HepG2 (cell line): ENCODE results near the gene RHBG. TPM values are rescaled to one million over a fixed set of nuclear protein-coding genes. Genes with fewer than 3 reads are reported as not detected.

Source experiments
- ARHGAP35 ChIP-seq: sonication (generic); formaldehyde crosslinking; IDR thresholded peaks from 2 replicates; pipeline ENCODE4 v1.9.0; 2022; ENCODE audit warnings: mild to moderate bottlenecking, inconsistent platforms, moderate library complexity, missing genetic modification reagents, borderline replicate concordance
- BRCA1 ChIP-seq: sonication (generic); formaldehyde crosslinking; IDR thresholded peaks from 2 replicates; pipeline ENCODE4 v1.4.0; 2020; ENCODE audit warnings: missing genetic modification reagents
- DMTF1 ChIP-seq: sonication (generic); formaldehyde crosslinking; IDR thresholded peaks from 2 replicates; pipeline ENCODE4 v1.4.0; 2020; ENCODE audit warnings: mild to moderate bottlenecking, missing genetic modification reagents
- HNF4G ChIP-seq, 2 experiments: sonication (generic) in 1 of 2; formaldehyde crosslinking in 1 of 2; IDR thresholded peaks; 2 replicates each; pipeline versions ENCODE4 v1.4.0 to v1.6.1; 2011 to 2020; ENCODE audit warnings: borderline replicate concordance in 2 of 2, low read depth in 2 of 2, mild to moderate bottlenecking in 2 of 2, low read length in 1 of 2, missing genetic modification reagents in 1 of 2, moderate library complexity in 1 of 2
- HOXA9 ChIP-seq: sonication (generic); formaldehyde crosslinking; IDR thresholded peaks from 2 replicates; pipeline ENCODE4 v1.8.1; 2022; ENCODE audit warnings: missing genetic modification reagents, mild to moderate bottlenecking, moderate library complexity, borderline replicate concordance
- KMT2A ChIP-seq: sonication (generic); formaldehyde crosslinking; IDR thresholded peaks from 2 replicates; pipeline ENCODE4 v1.4.0; 2020; ENCODE audit warnings: missing genetic modification reagents
- NFE2L1 ChIP-seq: sonication (generic); formaldehyde crosslinking; IDR thresholded peaks from 2 replicates; pipeline ENCODE4 v1.4.0; 2020; ENCODE audit warnings: missing genetic modification reagents, mild to moderate bottlenecking, borderline replicate concordance
- PHB2 ChIP-seq: fragments of 450-650 bp; IDR thresholded peaks from 2 replicates; pipeline ENCODE4 v1.6.1; 2018; ENCODE audit not compliant: partially characterized antibody
- SRSF1 ChIP-seq: fragments of 200-400 bp; formaldehyde crosslinking; optimal IDR thresholded peaks from 2 replicates; pipeline ENCODE3; 2017; ENCODE audit warnings: mild to moderate bottlenecking, low read depth, low read length, moderate library complexity
- SSRP1 ChIP-seq: IDR thresholded peaks from 2 replicates; pipeline ENCODE4 v1.6.1; 2016; ENCODE audit warnings: control low read depth
- U2AF2 ChIP-seq: fragments of 200-400 bp; formaldehyde crosslinking; IDR thresholded peaks from 2 replicates; pipeline ENCODE4 v1.6.1; 2017; ENCODE audit warnings: low read depth, mild to moderate bottlenecking, low read length
- ZNF296 ChIP-seq: sonication (generic); formaldehyde crosslinking; conservative IDR thresholded peaks from 2 replicates; pipeline ENCODE4 v1.5.0; 2020; ENCODE audit warnings: mild to moderate bottlenecking, missing genetic modification reagents
- ZNF333 ChIP-seq: sonication (generic); formaldehyde crosslinking; IDR thresholded peaks from 2 replicates; pipeline ENCODE4 v1.4.0; 2020; ENCODE audit warnings: mild to moderate bottlenecking, missing genetic modification reagents, borderline replicate concordance
- ZNF597 ChIP-seq: sonication (generic); formaldehyde crosslinking; IDR thresholded peaks from 2 replicates; pipeline ENCODE4 v1.5.0; 2020; ENCODE audit warnings: missing genetic modification reagents
- ZNF629 ChIP-seq: sonication (generic); formaldehyde crosslinking; conservative IDR thresholded peaks from 2 replicates; pipeline ENCODE4 v1.5.0; 2020; ENCODE audit warnings: missing genetic modification reagents
- ZNF672 ChIP-seq: sonication (generic); formaldehyde crosslinking; IDR thresholded peaks from 2 replicates; pipeline ENCODE4 v1.8.1; 2022; ENCODE audit warnings: missing genetic modification reagents
- ZNF75D ChIP-seq: sonication (generic); formaldehyde crosslinking; IDR thresholded peaks from 2 replicates; pipeline ENCODE4 v1.8.1; 2023; ENCODE audit warnings: missing genetic modification reagents, mild to moderate bottlenecking, borderline replicate concordance
- ZNF777 ChIP-seq: sonication (generic); formaldehyde crosslinking; IDR thresholded peaks from 2 replicates; pipeline ENCODE4 v1.4.0; 2020; ENCODE audit warnings: missing genetic modification reagents
- ZNF878 ChIP-seq: sonication (generic); formaldehyde crosslinking; IDR thresholded peaks from 2 replicates; pipeline ENCODE4 v1.8.1; 2023; ENCODE audit warnings: mild to moderate bottlenecking, missing genetic modification reagents, moderate library complexity
- ZNF883 ChIP-seq: sonication (generic); formaldehyde crosslinking; IDR thresholded peaks from 2 replicates; pipeline ENCODE4 v1.5.1; 2020; ENCODE audit warnings: mild to moderate bottlenecking, missing genetic modification reagents; ENCODE audit errors: not compliant biosample characterization
- ZNF891 ChIP-seq: sonication (generic); formaldehyde crosslinking; IDR thresholded peaks from 2 replicates; pipeline ENCODE4 v1.5.0; 2020; ENCODE audit warnings: mild to moderate bottlenecking, missing genetic modification reagents
- ZSCAN29 ChIP-seq: sonication (generic); formaldehyde crosslinking; conservative IDR thresholded peaks from 2 replicates; pipeline ENCODE4 v1.4.0; 2020; ENCODE audit warnings: mild to moderate bottlenecking, missing genetic modification reagents
- polyA plus RNA-seq, 8 experiments: library from polyadenylated mRNA; depleted of rRNA in 3 of 8; stranded (reverse) in 7 of 8; unstranded in 1 of 8; fragments of >200 nt; fragmentation: Illumina TruSeq in 4 of 8; extraction: Trizol in 4 of 8; gene quantifications; 2 replicates each; pipeline versions ENCODE4 v1.2.1 to v1.2.3, GENCODE V29; 2011 to 2016; ENCODE audit warnings: low read depth in 4 of 8, missing spikeins in 1 of 8, mixed read lengths in 1 of 8; ENCODE audit not compliant: insufficient read depth in 1 of 8
- total RNA-seq, 5 experiments: library from RNA; depleted of rRNA; stranded (reverse); fragments of >200 nt; fragmentation: Illumina TruSeq; extraction: Trizol; gene quantifications; 2 replicates each; pipeline ENCODE4 v1.2.3, GENCODE V29; 2016; ENCODE audit warnings: low read depth in 1 of 5

RHBG gene
- total and polyA plus RNA-seq, 2 of the 13 experiments (the other 11 are each of a cell fraction or from before 2014, with no cell fraction given): 61.8 to 73.5 TPM

- TF ChIP-seq SRSF1 (no peak), DMTF1 (CRISPR knock-in tag) (no peak), ZNF75D (CRISPR knock-in tag) (no peak), U2AF2 (no peak), PHB2 (no peak), NFE2L1 (no peak), ZNF672 (CRISPR knock-in tag) (no peak), KMT2A (CRISPR knock-in tag) (peak; percentile 52; the same call in 1 of the 2 replicates), HNF4G (IDR thresholded peaks at IDR 0.05; ENCODE audit: borderline replicate concordance, low read depth, low read length) (no peak), HNF4G (CRISPR knock-in tag; IDR thresholded peaks at IDR 0.05; ENCODE audit: borderline replicate concordance, low read depth) (no peak), ZNF597 (CRISPR knock-in tag) (no peak), ZNF891 (CRISPR knock-in tag) (peak; percentile 78), ARHGAP35 (CRISPR knock-in tag) (0 out of 2 replicates have a peak, but pooled peaks have one; percentile 23), ZNF296 (CRISPR knock-in tag) (no peak), ZNF629 (CRISPR knock-in tag) (no peak), ZNF883 (no peak), HOXA9 (CRISPR knock-in tag) (no peak), SSRP1 (no peak), BRCA1 (CRISPR knock-in tag) (no peak; the same call in 1 of the 2 replicates), ZNF777 (CRISPR knock-in tag) (0 out of 2 replicates have a peak, but pooled peaks have one; percentile 53), ZSCAN29 (CRISPR knock-in tag) (peak; percentile 9; the same call in 1 of the 2 replicates), ZNF878 (CRISPR knock-in tag) (no peak), ZNF333 (CRISPR knock-in tag) (no peak; the same call in 1 of the 2 replicates)
Observed at GRCh38 chr1:156368889-156369684, at the start of gene RHBG (continued).
